Activated CD8-positive, alpha-beta memory T cell treated with anti-CD3 and anti-CD28 coated beads, Interleukin-2, amount 50 U/mL, for 1 hour (primary cell): Measurements from ENCODE around the gene MGRN1.

ENCODE experiments used
- DNase-seq: peaks from one replicate; pipeline ENCODE4 v3.0.0-alpha.2; 2020; ENCODE audit errors: extremely low read depth

Gene MGRN1

DNA sequence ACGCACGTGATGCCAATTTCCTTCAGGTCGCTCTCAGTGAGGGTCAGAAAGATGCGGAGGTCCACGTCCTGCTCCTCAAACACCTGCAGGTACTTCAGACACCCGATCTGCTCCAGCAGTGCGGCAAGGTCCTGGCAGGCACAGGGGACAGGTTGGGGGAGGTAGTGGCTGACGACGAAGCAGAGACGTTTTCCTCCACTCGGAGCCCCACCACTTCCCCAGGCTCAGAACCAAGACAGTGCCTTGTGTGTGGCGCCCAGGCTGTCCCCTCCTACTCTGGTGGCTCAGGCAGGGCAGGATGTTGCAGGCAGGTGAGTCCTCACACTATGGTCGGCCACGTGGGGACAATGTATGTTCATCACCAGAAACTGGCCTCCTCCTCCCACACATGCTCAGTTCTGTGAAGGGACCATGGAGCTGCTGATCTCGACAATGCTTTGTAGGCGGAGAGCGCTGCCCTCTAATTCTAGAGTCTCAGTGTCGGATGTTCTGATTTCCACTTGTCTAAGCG lies 74.5 kb downstream of the MGRN1 start:
- DNase-seq, result no peak

GRCh38 chr16:4700380-4700996 lies 75.9 kb downstream of the MGRN1 start:
- DNase-seq, result peak; percentile 20

GRCh38 chr16:4700997-4701743 lies 76.5 kb downstream of the MGRN1 start:
- no peak for DNase-seq

- no peak for DNase-seq
Observed at GRCh38 chr16:4701791-4702465, 77.3 kb downstream of the MGRN1 start.

DNA sequence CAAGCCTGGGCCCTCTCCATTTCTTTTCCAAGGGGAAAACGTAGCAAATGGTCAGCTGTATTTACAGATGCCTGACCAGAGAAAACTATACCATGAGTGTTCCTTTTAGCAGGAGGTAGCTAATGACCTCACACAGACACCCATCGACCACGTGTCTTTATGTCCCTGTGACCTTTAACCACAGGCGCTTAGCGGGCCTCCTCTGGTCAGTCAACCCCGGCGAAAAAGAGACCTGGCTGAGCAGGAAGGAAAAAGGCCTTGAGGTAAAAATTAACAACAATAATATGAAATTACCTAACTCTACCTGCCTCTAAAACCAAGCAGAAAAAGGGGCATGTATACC lies 77.8 kb downstream of the MGRN1 start:
- DNase-seq, result no peak

DNA sequence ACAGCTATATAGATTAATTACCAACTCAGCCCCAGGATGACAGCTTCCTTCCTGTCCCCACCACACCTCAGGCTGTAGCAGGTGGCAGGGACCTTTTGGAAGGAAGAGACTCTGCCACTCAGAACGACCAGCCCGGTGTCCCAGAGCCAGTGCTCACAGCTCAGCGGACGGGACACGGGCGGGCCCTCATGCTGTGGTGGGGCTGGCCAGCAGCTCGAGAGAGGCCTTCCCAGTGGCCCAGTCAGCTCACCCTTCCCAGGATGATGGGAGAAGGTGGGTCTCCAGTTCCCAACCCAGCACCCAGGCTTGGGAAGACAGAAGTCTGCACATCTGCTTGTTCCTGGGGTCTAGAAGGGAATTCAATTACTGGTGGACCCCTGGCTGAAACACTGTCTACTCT lies 79.3 kb downstream of the MGRN1 start:
- DNase-seq, result no peak

- no peak for DNase-seq
Observed at GRCh38 chr16:4704491-4704890, 79.9 kb downstream of the MGRN1 start.

DNA sequence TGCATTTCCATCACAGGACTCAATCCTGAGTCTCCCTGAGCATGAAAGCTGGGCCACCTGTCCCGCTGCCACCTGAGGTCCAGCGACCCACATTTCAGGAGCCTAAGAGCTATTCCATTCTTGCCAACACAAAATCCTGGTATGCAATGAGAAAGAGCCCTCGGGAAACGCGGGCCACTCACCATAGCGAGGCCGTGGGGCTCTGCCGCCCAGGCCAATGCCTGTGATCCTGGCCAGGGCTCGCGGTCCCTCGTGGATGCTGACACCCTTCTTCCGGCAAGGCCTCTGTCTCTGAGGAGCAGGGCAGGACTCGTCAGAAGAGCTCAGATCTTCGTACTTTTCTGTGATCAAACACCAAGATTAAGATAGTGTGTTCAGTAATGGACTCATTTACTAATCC lies 80.3 kb downstream of the MGRN1 start:
- DNase-seq, result no peak

- no peak for DNase-seq
Observed at GRCh38 chr16:4706871-4707270, 82.2 kb downstream of the MGRN1 start.

DNA sequence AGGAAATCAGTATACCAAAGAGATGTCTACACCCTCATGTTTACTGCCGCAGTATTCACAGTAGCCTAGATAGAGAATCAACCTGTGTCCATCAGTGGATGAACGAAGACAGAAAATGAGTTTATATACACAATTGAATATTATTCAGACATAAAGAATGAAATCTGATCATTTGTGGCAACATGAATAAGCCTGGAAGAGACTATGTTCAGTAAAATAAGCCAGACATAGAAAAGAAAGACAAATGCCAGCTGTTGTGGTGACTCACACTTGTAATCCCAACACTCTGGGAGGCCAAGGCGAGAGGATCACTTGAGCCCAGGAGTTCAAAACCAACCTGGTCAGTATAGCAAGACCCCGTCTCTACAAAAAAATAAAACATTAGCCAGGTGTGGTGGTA lies 84.9 kb downstream of the MGRN1 start:
- no peak for DNase-seq

DNA sequence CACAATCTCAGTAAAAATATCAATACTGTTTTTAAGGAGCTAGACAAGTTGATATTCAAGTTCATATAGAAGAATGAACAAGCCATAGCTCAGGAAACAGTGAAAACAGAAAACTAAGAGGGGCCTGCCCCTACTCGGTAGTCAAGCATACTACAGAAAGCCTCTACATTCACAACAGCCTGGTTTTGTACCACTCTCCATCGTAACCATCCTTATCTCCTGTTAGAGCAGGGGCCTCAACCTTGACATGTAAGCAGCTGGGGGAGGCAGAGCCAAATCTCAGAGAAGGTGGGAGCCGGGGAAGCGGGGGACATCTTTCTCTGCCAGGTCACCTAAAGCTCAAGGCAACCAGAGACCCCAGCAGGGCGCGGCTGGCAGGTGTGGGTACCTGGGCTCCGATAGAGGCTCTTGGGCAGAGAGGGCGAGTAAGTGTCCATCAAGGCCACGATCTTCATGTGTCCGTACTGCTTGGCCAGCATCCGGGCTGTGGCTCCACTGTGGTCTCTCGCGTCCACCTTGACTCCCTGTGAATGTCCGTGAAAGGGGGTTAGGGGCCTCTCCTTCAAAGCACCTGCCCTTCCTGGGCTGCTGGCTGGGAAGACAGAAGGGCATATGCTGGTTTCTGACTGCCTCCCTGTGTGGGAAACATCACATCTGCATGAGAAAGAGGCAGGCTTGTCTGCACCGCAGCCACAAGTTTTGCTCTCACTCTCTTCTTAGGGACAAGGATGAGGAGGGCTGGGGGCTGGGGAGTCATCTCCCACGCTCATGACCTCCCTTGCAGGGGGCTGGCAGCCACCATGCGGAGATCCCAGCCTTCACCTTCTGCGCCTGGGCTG lies 89.3 kb downstream of the MGRN1 start:
- DNase-seq, result no peak

DNA sequence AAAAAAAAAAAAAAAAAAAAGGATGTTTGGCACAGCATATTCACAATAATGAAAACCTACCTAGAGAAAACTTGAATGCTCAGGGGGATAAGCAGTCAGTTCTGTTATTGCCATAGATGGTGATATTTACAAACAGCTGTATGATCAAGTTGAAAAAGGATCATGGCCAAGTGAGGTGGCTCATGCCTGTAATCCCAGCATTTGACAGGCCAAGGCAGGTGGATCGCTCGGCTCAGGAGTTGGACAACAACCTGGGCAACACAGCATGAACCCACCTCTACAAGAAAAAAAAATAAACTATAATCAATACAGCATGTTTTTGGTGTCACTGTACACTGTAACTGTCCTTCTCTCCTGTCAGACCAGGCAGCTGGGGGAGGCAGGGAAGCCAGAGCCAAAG lies 90.4 kb downstream of the MGRN1 start:
- DNase-seq, result no peak

GRCh38 chr16:4718466-4718865 lies 93.8 kb downstream of the MGRN1 start:
- no peak for DNase-seq

- no peak for DNase-seq
Observed at GRCh38 chr16:4723071-4723767, 98.6 kb downstream of the MGRN1 start.

DNA sequence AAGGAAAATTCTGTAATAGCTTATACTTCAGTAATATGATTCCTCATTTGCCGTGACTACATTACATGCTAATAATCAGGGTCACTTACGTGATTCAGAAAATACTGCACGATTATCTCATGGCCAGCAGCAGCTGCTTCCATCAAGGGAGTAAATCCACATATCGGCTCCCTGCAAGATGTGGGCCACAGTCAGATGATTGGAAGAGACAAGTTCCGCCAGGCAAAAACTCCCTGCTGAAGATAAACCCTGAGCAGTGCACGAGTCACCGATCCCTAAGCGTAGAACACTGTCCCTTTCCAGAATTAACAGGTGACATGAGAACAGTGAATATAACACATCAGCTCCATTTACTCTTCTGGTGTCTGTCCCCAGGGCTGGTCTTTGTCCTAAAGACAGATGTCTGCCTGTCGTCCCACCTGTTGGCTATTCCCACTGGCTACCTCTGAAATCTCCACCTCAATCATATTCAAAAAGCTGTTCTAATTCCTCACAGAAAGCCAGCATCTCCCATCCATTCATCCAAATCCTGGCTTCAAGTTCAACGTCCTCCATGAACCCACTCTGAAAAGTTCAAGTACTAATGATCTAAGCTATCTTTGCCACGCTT lies 100.1 kb downstream of the MGRN1 start:
- no peak for DNase-seq

GRCh38 chr16:4726616-4727015 lies 102.0 kb downstream of the MGRN1 start:
- no peak for DNase-seq

DNA sequence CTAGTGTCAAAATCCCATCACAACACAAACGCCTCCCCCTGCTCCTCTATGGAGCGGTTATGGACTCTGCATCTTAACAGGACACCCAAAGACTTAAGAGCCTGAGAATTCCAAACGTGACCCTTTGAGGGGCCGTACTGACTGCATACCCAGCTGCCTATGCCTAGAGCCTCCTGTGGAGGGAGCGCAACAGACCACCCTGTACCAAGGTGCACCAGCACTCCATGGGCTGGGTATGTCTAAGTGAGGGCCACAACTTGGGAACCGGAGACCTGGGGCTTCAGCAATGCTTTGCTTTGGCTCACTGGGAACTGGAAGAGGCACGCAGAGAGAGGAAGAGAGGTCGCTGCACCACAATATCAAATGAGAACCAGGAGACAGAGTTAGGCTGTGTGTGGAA lies 104.0 kb downstream of the MGRN1 start:
- DNase-seq, result no peak

- DNase-seq, result no peak
Observed at GRCh38 chr16:4729876-4730275, 105.2 kb downstream of the MGRN1 start.

DNA sequence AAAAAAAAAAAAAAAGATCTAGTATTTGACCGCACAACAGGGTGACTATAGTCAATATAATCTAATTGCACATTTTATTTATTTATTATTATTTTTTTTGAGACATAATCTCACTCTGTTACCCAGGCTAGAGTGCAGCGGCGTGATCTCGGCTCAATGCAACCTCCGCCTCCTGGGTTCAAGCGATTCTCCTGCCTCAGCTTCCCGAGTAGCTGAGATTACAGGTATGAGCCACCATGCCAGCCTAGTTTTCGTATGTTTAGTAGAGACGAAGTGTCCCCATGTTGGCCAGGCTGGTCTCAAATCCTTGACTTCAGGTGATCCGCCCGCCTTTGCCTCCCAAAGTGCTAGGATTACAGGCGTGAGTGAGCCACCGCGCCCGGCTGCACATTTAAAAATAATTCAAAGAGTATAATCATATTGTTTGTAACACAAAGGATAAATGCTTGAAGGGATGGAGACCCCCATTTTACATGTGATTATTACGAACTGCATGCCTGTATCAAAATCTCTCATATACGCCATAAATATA lies 108.7 kb downstream of the MGRN1 start:
- DNase-seq, result no peak

- no peak for DNase-seq
Observed at GRCh38 chr16:4733747-4734062, 109.1 kb downstream of the MGRN1 start.
